Esophagus muscularis mucosa (tissue), 4 donors: Measurements from ENCODE around the gene MREG. TPM values are rescaled to one million over a fixed set of nuclear protein-coding genes. Genes with fewer than 3 reads are reported as not detected.

ENCODE experiments used
- DNase-seq: peaks from one replicate; pipeline ENCODE4 v3.0.0-alpha.2; 2017; ENCODE audit errors: extremely low spot score
- H3K27ac ChIP-seq, 4 donors: fragments of 200-600 bp; sonication (generic); replicated peaks in 1 of 4; 1 replicate in 3 of 4; 2 replicates in 1 of 4; pipeline ENCODE4 v1.5.1; 2016 to 2019; ENCODE audit warnings: mild to moderate bottlenecking in 1 of 4
- H3K27me3 ChIP-seq, 4 donors: fragments of 200-600 bp; sonication (generic); one replicate each; pipeline versions ENCODE4 v1.5.1 to v1.6.0; 2016 to 2019
- H3K36me3 ChIP-seq, 4 donors: fragments of 200-600 bp; sonication (generic); one replicate each; pipeline ENCODE4 v1.5.1; 2016 to 2019
- H3K4me1 ChIP-seq, 4 donors: fragments of 200-600 bp; sonication (generic); one replicate each; pipeline ENCODE4 v1.5.1; 2016 to 2019
- H3K4me3 ChIP-seq, 4 donors: fragments of 200-600 bp; sonication (generic); 1 replicate in 2 of 4; 2 replicates in 2 of 4; pipeline ENCODE4 v1.5.1; 2016 to 2019; ENCODE audit warnings: mild to moderate bottlenecking in 4 of 4, moderate library complexity in 1 of 4
- H3K9me3 ChIP-seq, 4 donors: fragments of 200-600 bp; sonication (generic); 1 replicate in 3 of 4; 2 replicates in 1 of 4; pipeline ENCODE4 v1.5.1; 2016 to 2019
- EP300 ChIP-seq: sonication (generic); formaldehyde crosslinking; IDR thresholded peaks from one replicate; pipeline ENCODE4 v1.6.1; 2017; ENCODE audit warnings: antibody characterized with exemption
- POLR2A ChIP-seq: fragments of 450-650 bp; IDR thresholded peaks from one replicate; pipeline ENCODE4 v1.6.1; 2017; ENCODE audit warnings: antibody characterized with exemption, moderate library complexity, mild to moderate bottlenecking, low read depth
- POLR2AphosphoS5 ChIP-seq, 2 donors: sonication (generic); formaldehyde crosslinking; IDR thresholded peaks; one replicate each; pipeline ENCODE4 v1.6.1; 2017; ENCODE audit warnings: antibody characterized with exemption in 2 of 2
- WGBS: methylation state at CpG from one replicate; pipeline ENCODE4 v1.1.5; 2018; 5-methylcytosine and 5-hydroxymethylcytosine counted together
- intact Hi-C: fragments of 100-400 bp; cut with DNase I; formaldehyde crosslinking; loops from one replicate; pipeline ENCODE4 v1.15.1; 2023
- total RNA-seq, 4 donors: library from RNA; depleted of rRNA; stranded (reverse); fragments of >200 nt; gene quantifications; one replicate each; pipeline versions ENCODE4 v1.1.0 to v1.2.1, GENCODE V29; 2016
- TF ChIP-seq, protein P1 (sequence below), 3 experiments: fragments of 200-600 bp in 2 of 3; fragments of 450-650 bp in 1 of 3; sonication (generic) in 2 of 3; IDR thresholded peaks; one replicate each; pipeline ENCODE4 v1.5.1; 2017 to 2019; ENCODE audit warnings: antibody characterized with exemption in 3 of 3, mild to moderate bottlenecking in 2 of 3, moderate library complexity in 1 of 3

Gene MREG
- total RNA-seq, 4 donors from 2014 or later, result 0.40 to 1.2 (median 0.70) TPM

DNA sequence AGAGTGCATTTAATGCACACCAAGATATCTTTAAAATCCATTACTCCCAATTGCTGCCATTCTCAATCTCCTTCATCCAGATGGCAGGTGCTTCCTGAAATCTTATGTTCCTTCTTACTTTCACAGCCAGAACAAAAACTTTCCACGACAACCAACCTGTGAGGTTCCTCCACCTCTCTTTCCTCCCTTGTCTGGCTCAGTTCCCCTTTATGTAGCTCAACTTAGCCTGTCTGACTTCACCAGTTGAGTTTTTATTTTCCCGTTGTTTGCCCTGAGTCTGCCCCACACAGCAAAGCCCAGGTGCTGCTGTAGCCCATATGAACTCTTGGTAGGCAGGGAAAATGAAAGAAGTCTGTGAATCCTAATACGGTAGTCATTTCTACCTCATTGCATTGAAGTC lies 112.5 kb downstream of the MREG start:
- Histone ChIP-seq H3K27ac (no peak overlapping the region), H3K4me1 (peaks cover 0 to 6% (median 3%) of the 10 kb centered on the region in 4 donors), H3K36me3 (no peaks in the 10 kb centered on the region), H3K9me3 (no peaks in the 10 kb centered on the region), H3K27me3 (no peaks in the 10 kb centered on the region), H3K4me3 (no peak overlapping the region)
- DNase-seq, result no peak
- intact Hi-C loops, result loop anchor here (5.0 kb wide), 1 partner anchor 49 kb away; no protein-coding TSS in a partner anchor
- TF ChIP-seq POLR2AphosphoS5 (IDR thresholded peaks at IDR 0.05), result no peak
- no peak for TF ChIP-seq POLR2A
- TF ChIP-seq EP300, result no peak
- TF ChIP-seq, protein P1, sequence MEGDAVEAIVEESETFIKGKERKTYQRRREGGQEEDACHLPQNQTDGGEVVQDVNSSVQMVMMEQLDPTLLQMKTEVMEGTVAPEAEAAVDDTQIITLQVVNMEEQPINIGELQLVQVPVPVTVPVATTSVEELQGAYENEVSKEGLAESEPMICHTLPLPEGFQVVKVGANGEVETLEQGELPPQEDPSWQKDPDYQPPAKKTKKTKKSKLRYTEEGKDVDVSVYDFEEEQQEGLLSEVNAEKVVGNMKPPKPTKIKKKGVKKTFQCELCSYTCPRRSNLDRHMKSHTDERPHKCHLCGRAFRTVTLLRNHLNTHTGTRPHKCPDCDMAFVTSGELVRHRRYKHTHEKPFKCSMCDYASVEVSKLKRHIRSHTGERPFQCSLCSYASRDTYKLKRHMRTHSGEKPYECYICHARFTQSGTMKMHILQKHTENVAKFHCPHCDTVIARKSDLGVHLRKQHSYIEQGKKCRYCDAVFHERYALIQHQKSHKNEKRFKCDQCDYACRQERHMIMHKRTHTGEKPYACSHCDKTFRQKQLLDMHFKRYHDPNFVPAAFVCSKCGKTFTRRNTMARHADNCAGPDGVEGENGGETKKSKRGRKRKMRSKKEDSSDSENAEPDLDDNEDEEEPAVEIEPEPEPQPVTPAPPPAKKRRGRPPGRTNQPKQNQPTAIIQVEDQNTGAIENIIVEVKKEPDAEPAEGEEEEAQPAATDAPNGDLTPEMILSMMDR (IDR thresholded peaks at IDR 0.05), result no peak
- WGBS, result 70% methylated on average over 3 of the region's 3 CpGs

DNA sequence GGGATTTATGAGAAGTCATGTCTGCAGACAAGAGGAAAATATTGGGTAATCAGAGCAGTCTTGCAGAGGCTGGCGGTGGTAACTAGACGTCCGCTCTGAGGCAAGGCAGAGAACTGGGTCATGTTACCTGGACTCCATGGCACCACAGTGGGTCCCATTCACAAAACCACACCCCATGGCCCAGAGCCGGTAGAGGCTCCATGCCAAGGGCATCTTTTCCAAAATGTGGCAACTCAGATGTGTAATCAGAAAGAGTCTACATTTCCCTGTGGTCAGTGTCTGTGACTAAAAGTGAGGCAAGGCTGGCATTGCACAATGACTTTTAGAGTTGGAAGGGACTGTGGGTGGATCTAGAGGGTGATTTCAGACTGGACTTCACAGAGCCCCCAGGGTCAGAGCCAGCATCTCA lies 113.1 kb downstream of the MREG start:
- 68% methylated on average over 4 of the region's 4 CpGs for WGBS
- TF ChIP-seq, protein P1 (IDR thresholded peaks at IDR 0.05), result no peak
- TF ChIP-seq POLR2A, result no peak
- no peak for TF ChIP-seq EP300
- no peak for TF ChIP-seq POLR2AphosphoS5 (IDR thresholded peaks at IDR 0.05)
- Histone ChIP-seq H3K4me1 (peaks cover 0 to 6% (median 3%) of the 10 kb centered on the region in 4 donors), H3K4me3 (no peak overlapping the region), H3K36me3 (no peaks in the 10 kb centered on the region), H3K27ac (no peak overlapping the region), H3K27me3 (no peaks in the 10 kb centered on the region), H3K9me3 (no peaks in the 10 kb centered on the region)
- intact Hi-C loops, result loop anchor here (5.0 kb wide), 1 partner anchor 48 kb away; no protein-coding TSS in a partner anchor
- no peak for DNase-seq

DNA sequence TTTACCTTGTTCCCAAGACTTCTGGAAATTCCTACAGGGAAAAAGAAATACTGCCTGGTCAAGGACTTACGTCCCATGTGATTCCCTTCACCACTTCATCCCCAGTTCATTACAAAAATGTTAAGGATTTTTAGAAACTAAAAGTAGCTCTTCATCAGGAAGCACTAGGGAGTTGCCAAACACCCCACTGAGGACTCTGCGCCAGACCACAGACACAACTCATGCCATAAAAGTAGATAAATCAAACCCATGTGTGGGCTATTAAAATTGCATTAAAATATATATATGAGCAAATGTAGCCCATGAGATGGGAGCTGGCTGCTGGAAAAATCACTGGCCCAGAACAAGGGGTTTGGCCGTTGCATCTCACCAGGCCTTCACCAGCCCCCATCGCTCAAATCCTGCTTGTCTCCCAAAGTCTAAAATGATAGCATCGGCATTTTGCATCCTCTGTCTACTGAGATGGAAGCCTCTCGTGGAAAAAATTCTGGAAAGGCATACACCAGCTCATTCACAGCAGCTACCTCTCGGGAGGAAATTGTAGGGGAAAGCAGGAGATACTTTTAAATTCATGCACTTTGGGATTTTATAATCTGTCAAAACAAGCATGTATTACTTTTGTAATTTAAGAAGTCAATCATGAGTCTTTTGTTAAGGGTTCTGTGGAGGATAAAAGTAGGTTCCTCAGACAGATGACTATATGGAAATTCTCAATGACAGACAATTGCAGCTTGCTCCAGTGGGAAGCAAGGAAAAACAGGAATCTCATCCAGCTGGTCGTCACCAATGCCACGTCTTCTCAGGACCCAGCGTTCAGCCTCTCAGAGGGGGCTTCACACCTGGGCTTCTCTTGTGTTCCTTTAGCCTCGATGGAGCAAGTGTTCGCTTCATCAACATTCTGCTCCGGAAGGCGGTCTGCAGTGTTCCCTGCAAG lies 113.9 kb downstream of the MREG start:
- Histone ChIP-seq H3K9me3 (no peaks in the 10 kb centered on the region), H3K27me3 (no peaks in the 10 kb centered on the region), H3K27ac (no peak overlapping the region), H3K4me1 (peaks cover 0 to 6% (median 3%) of the 10 kb centered on the region in 4 donors), H3K36me3 (no peaks in the 10 kb centered on the region), H3K4me3 (no peak overlapping the region)
- DNase-seq, result no peak
- 82% methylated on average over 14 of the region's 14 CpGs for WGBS
- TF ChIP-seq POLR2A (no peak), POLR2AphosphoS5 (IDR thresholded peaks at IDR 0.05) (no peak), EP300 (no peak)
- TF ChIP-seq, protein P1 (IDR thresholded peaks at IDR 0.05), result no peak
- intact Hi-C loops, result loop anchor here (5.0 kb wide), 1 partner anchor 47 kb away; no protein-coding TSS in a partner anchor

DNA sequence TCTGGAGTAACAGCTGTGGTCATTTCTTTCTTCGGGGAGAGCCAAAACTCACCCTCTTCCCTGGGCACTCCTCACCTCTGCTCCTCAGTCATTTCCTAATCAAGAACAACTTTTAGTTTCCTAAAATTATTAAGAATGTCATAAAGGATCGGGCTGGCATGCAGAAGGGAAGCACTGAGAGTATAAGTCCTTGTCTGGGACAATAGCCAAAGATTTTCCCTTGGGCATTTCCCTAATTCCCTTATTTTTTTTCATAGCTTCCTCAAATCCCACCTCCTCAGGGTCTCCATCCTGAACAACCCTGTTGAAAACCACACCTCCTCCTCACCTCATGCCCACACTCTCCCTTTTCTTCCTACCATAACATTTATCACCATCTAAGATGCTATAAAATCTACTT lies 115.0 kb downstream of the MREG start:
- WGBS, result 73% methylated on average over 2 of the region's 2 CpGs
- intact Hi-C loops, result no loop called here
- Histone ChIP-seq H3K27me3 (no peaks in the 10 kb centered on the region), H3K4me3 (no peak overlapping the region), H3K9me3 (no peaks in the 10 kb centered on the region), H3K36me3 (no peaks in the 10 kb centered on the region), H3K27ac (no peak overlapping the region), H3K4me1 (peaks cover 0 to 6% (median 3%) of the 10 kb centered on the region in 4 donors)
- no peak for DNase-seq
- no peak for TF ChIP-seq POLR2A
- TF ChIP-seq POLR2AphosphoS5 (IDR thresholded peaks at IDR 0.05), result no peak
- TF ChIP-seq EP300, result no peak
- TF ChIP-seq, protein P1 (IDR thresholded peaks at IDR 0.05), result no peak
